Raji (cell line): ENCODE data around the gene MYO5A.

Source experiments
- POLR2A ChIP-seq: IDR thresholded peaks from 2 replicates; pipeline ENCODE4 v1.6.1; 2011; ENCODE audit warnings: low read depth, low read length, control low read depth; ENCODE audit not compliant: insufficient read depth

The MYO5A gene

GRCh38 chr15:52440946-52441345, 87.7 kb downstream of the MYO5A start:
- TF ChIP-seq POLR2A, result no peak

GRCh38 chr15:52440414-52440813, 88.3 kb downstream of the MYO5A start:
- no peak for TF ChIP-seq POLR2A

GRCh38 chr15:52439470-52439869, 89.2 kb downstream of the MYO5A start:
- no peak for TF ChIP-seq POLR2A

GRCh38 chr15:52438047-52438446, 90.6 kb downstream of the MYO5A start:
- TF ChIP-seq POLR2A, result no peak

GRCh38 chr15:52437646-52438045, 91.0 kb downstream of the MYO5A start:
- no peak for TF ChIP-seq POLR2A

- no peak for TF ChIP-seq POLR2A
Measured at GRCh38 chr15:52436981-52437380, 91.7 kb downstream of the MYO5A start.

GRCh38 chr15:52434885-52435284, 93.8 kb downstream of the MYO5A start:
- no peak for TF ChIP-seq POLR2A

GRCh38 chr15:52428297-52428696, 100.4 kb downstream of the MYO5A start:
- TF ChIP-seq POLR2A, result no peak

GRCh38 chr15:52427804-52428203, 100.9 kb downstream of the MYO5A start:
- no peak for TF ChIP-seq POLR2A

GRCh38 chr15:52424856-52425431, 103.7 kb downstream of the MYO5A start:
- TF ChIP-seq POLR2A, result no peak

- TF ChIP-seq POLR2A, result no peak
Measured at GRCh38 chr15:52423852-52424251, 104.8 kb downstream of the MYO5A start.

GRCh38 chr15:52422001-52422400, 106.7 kb downstream of the MYO5A start:
- no peak for TF ChIP-seq POLR2A

GRCh38 chr15:52421029-52421428, 107.7 kb downstream of the MYO5A start:
- TF ChIP-seq POLR2A, result no peak

GRCh38 chr15:52419494-52419893, 109.2 kb downstream of the MYO5A start:
- no peak for TF ChIP-seq POLR2A

GRCh38 chr15:52417957-52418356, 110.7 kb downstream of the MYO5A start:
- TF ChIP-seq POLR2A, result no peak

GRCh38 chr15:52417521-52417920, 111.2 kb downstream of the MYO5A start:
- TF ChIP-seq POLR2A, result no peak

- no peak for TF ChIP-seq POLR2A
Measured at GRCh38 chr15:52415628-52416027, 113.1 kb downstream of the MYO5A start.
